Dermis blood vessel endothelial cell (primary cell): ENCODE results near the gene GBX2. TPM values are rescaled to one million over a fixed set of nuclear protein-coding genes. Genes with fewer than 3 reads are reported as not detected.
"Not testable (repeated sequence)": the region's sequence is repeated elsewhere in the genome, so short reads cannot be mapped to it uniquely, and the experiment has no call there.

Experiments used
- DNase-seq: peaks from one replicate; pipeline ENCODE4 v3.0.0; 2010
- total RNA-seq: library from RNA; depleted of rRNA; stranded (reverse); fragments of >200 nt; gene quantifications from 2 replicates; pipeline ENCODE4 v1.2.3, GENCODE V29; 2014

GBX2 gene
- total RNA-seq, 1 donor from 2014 or later = 0.34 TPM

GRCh38 chr2:236155406-236155805 is 12.8 kb downstream of the GBX2 start:
- no peak for DNase-seq

GRCh38 chr2:236146436-236146835 is 21.8 kb downstream of the GBX2 start:
- no peak for DNase-seq

GRCh38 chr2:236143811-236144210 is 24.4 kb downstream of the GBX2 start:
- DNase-seq = no peak

- DNase-seq = not testable (repeated sequence)
Measured at GRCh38 chr2:236141616-236142015, 26.6 kb downstream of the GBX2 start.

- no peak for DNase-seq
Measured at GRCh38 chr2:236137066-236137465, 31.1 kb downstream of the GBX2 start.

GRCh38 chr2:236136538-236136937 is 31.6 kb downstream of the GBX2 start:
- DNase-seq = no peak

GRCh38 chr2:236133410-236134012 is 34.7 kb downstream of the GBX2 start:
- DNase-seq = no peak

GRCh38 chr2:236131073-236131692 is 37.0 kb downstream of the GBX2 start:
- no peak for DNase-seq

- DNase-seq = no peak
Measured at GRCh38 chr2:236130349-236130998, 37.7 kb downstream of the GBX2 start.

GRCh38 chr2:236129935-236130334 is 38.3 kb downstream of the GBX2 start:
- DNase-seq = no peak

GRCh38 chr2:236128321-236128720 is 39.9 kb downstream of the GBX2 start:
- no peak for DNase-seq

- DNase-seq = no peak
Measured at GRCh38 chr2:236127010-236127409, 41.2 kb downstream of the GBX2 start.

GRCh38 chr2:236125541-236125940 is 42.6 kb downstream of the GBX2 start:
- DNase-seq = no peak

- DNase-seq = no peak
Measured at GRCh38 chr2:236124182-236124893, 43.8 kb downstream of the GBX2 start.

- no peak for DNase-seq
Measured at GRCh38 chr2:236123716-236124115, 44.5 kb downstream of the GBX2 start.

- no peak for DNase-seq
Measured at GRCh38 chr2:236122236-236122635, 46.0 kb downstream of the GBX2 start.

- DNase-seq = no peak
Measured at GRCh38 chr2:236121546-236121945, 46.6 kb downstream of the GBX2 start.

GRCh38 chr2:236120829-236121228 is 47.4 kb downstream of the GBX2 start:
- DNase-seq = no peak

GRCh38 chr2:236120141-236120601 is 48.0 kb downstream of the GBX2 start:
- no peak for DNase-seq

GRCh38 chr2:236119476-236119875 is 48.7 kb downstream of the GBX2 start:
- DNase-seq = no peak

GRCh38 chr2:236119003-236119402 is 49.2 kb downstream of the GBX2 start:
- DNase-seq = no peak

GRCh38 chr2:236117861-236118269 is 50.3 kb downstream of the GBX2 start:
- DNase-seq = no peak

- DNase-seq = no peak
Measured at GRCh38 chr2:236117401-236117800, 50.8 kb downstream of the GBX2 start.
